ENCODE measurements around the gene LTB4R2.
"Not testable (repeated sequence)": the region's sequence is repeated elsewhere in the genome, so short reads cannot be mapped to it uniquely, and the experiment has no call there.

The LTB4R2 gene

DNA sequence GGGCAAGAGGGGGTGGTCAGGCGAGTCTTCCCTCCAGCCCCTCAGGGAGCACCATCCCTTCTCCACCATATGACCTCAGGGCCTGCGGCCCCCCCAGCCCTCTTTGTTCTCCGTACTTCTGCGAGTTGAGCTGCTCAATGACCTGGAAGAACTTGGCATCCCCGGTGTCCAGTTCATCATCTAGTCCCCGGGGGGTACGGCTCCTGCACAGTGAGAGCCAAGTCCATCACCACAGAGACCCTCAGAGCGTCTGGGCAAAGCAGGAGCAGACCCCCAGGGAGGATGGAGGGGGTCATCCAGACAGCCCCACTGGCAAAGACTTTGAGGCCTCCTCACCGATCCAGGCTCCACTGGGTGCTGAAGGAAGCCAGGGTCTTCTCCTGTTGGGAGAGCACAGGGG, 16.0 kb downstream of the LTB4R2 start:
- no peak overlapping the region for H3K4me3 ChIP-seq (ENCODE audit: low read depth, low read length)
- H3K27ac ChIP-seq (ENCODE audit: low read depth, low read length) = no peak overlapping the region
- H3K4me1 ChIP-seq (ENCODE audit: control insufficient read depth, insufficient read depth, low read length) = no peaks in the 10 kb centered on the region
- H3K27me3 ChIP-seq (ENCODE audit: control insufficient read depth, insufficient read depth, low read length) = peaks cover 21% of the 10 kb centered on the region
- H3K36me3 ChIP-seq (ENCODE audit: control insufficient read depth, insufficient read depth, low read length) = no peaks in the 10 kb centered on the region
- H3K9ac ChIP-seq (ENCODE audit: low read depth, low read length) = no peak overlapping the region
- H3K9me3 ChIP-seq (ENCODE audit: control insufficient read depth, insufficient read depth, low read length) = no peaks in the 10 kb centered on the region

DNA sequence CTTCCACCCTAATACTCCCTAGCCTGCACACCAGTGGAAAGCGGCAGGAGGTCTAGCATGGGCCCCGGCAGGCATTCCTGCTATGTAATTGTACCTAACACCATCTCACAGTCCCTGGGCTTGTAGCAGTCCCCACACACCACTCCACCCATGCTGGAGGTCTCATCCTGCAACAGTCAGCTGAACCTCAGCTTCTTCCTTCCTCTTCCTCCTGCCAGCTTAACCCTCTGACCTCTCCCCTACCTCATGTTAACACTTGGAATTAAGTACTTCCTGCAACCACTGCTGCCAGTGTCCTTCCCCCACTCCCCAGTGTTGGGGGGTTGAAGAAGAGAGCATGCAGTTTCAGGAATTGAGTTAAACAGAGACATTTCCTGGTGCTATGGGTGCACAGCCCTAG, 17.4 kb downstream of the LTB4R2 start:
- no peak overlapping the region for H3K27ac ChIP-seq (ENCODE audit: low read depth, low read length)
- H3K27me3 ChIP-seq (ENCODE audit: control insufficient read depth, insufficient read depth, low read length) = peaks cover 34% of the 10 kb centered on the region
- no peaks in the 10 kb centered on the region for H3K9me3 ChIP-seq (ENCODE audit: control insufficient read depth, insufficient read depth, low read length)
- 0 out of 2 replicates have a peak, but pooled peaks cover 5% of the 10 kb centered on the region for H3K4me1 ChIP-seq (ENCODE audit: control insufficient read depth, insufficient read depth, low read length)
- no peak overlapping the region for H3K4me3 ChIP-seq (ENCODE audit: low read depth, low read length)
- no peaks in the 10 kb centered on the region for H3K36me3 ChIP-seq (ENCODE audit: control insufficient read depth, insufficient read depth, low read length)
- H3K9ac ChIP-seq (ENCODE audit: low read depth, low read length) = no peak overlapping the region

DNA sequence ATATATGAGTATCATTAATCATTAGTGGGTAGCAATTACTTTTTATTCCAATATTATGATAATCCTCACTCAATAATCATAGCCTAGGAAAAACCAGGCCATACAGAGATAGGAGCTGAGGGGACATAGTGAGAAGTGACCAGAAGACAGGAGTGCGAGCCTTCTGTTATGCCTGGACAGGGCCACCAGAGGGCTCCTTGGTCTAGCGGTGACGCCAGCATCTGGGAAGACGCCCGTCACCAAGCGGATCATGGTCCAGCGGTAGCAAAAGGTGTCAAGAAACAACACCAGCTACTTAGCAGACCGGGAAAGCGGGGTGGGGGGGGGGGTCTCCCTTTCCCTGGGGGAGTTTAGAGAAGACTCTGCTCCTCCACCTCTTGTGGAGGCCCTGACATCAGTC, 18.0 kb downstream of the LTB4R2 start:
- H3K9me3 ChIP-seq (ENCODE audit: control insufficient read depth, insufficient read depth, low read length); H3K36me3 ChIP-seq (ENCODE audit: control insufficient read depth, insufficient read depth, low read length); H3K4me3 ChIP-seq (ENCODE audit: low read depth, low read length); H3K27ac ChIP-seq (ENCODE audit: low read depth, low read length); H3K4me1 ChIP-seq (ENCODE audit: control insufficient read depth, insufficient read depth, low read length); H3K9ac ChIP-seq (ENCODE audit: low read depth, low read length): not testable (repeated sequence)
- H3K27me3 ChIP-seq (ENCODE audit: control insufficient read depth, insufficient read depth, low read length) = peaks cover 40% of the 10 kb centered on the region

DNA sequence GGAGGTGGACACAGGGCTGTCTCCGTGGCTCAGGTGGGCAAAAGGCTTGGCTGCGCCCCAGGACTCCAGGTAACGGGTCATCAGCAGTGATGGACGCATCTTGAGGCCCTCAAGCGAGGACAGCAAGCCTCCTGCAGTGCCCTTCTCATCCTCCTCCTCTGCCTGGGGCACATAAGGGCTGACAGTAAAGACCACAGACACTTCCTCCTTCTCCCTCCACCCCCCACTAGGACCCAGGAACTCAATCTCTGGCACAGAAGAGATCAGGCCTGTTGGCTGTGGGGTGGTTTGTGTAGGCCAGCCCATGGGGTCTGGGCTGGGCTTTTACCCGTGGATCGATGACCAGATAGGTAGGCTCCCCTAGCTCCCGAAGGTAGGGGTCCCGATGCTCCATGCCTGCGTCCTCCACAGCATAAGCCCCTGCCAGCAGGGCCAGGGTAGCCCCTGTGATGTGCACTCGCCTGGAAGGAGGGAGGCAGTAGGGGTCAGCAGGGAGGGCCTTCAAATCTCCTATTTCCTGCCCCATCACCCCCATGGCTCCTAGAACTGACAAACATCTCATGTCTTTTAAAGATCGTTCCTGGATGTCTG, 19.2 kb downstream of the LTB4R2 start:
- H3K4me1 ChIP-seq (ENCODE audit: control insufficient read depth, insufficient read depth, low read length) = peaks cover 7% of the 10 kb centered on the region; the same call in 1 of the 2 replicates
- no peak overlapping the region for H3K9ac ChIP-seq (ENCODE audit: low read depth, low read length)
- H3K9me3 ChIP-seq (ENCODE audit: control insufficient read depth, insufficient read depth, low read length) = no peaks in the 10 kb centered on the region
- H3K27ac ChIP-seq (ENCODE audit: low read depth, low read length) = no peak overlapping the region
- peaks cover 53% of the 10 kb centered on the region for H3K27me3 ChIP-seq (ENCODE audit: control insufficient read depth, insufficient read depth, low read length)
- no peaks in the 10 kb centered on the region for H3K36me3 ChIP-seq (ENCODE audit: control insufficient read depth, insufficient read depth, low read length)
- no peak overlapping the region for H3K4me3 ChIP-seq (ENCODE audit: low read depth, low read length)

DNA sequence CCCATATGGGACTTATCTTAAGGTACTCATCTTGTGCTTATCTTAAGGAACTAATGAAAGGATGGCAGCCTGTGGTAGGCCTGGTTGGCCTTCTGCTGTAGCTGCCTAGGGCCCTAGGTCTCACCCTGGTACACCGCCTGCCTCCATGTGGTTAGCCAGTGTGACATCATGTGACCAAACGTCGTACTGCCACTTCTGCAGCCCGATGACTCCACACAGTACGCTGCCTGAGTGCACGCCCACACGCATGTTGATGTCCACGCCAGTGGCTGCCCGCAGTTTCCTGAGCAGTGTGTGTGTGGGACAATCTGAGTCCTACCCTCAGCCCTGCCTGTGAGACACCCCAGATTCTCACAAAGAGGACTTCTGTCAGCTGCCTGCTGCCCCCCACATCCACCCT, 19.8 kb downstream of the LTB4R2 start:
- H3K27me3 ChIP-seq (ENCODE audit: control insufficient read depth, insufficient read depth, low read length) = peaks cover 58% of the 10 kb centered on the region
- H3K4me1 ChIP-seq (ENCODE audit: control insufficient read depth, insufficient read depth, low read length) = peaks cover 7% of the 10 kb centered on the region; the same call in 1 of the 2 replicates

DNA sequence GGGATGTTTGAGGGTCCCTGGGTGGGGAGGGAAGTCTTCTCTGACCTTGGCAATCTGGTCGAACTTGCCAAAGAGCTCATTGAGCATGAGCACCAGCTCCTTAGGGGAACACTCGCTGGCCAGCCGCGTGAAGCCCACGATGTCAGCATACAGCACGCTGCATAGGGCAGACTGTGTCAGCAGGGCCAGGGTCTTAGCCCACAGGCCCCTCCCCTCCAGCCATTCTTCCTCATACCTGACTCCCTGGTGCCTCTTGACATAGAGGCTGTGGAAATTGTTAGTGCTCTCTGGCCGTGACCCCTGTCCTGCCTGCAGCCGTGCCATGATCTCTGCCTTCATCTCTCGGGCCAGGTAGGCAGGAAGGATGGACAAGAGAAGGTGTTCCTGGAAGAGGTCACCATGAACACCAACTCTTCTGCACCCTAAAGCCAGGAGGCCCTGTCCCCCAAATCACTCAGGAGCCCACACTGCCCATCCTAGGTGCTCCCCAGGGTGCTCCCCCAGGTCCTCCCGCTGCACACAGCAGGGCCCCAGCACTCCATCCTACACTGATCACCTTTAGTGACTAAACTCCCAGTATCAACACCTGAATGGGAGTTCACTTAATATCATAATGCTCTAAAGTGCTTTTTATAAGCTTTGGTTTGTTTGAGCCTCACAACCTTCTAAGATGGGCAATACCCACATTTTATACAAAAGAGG, 21.2 kb downstream of the LTB4R2 start:
- H3K4me1 ChIP-seq (ENCODE audit: control insufficient read depth, insufficient read depth, low read length) = peaks cover 10% of the 10 kb centered on the region; the same call in 1 of the 2 replicates
- H3K27me3 ChIP-seq (ENCODE audit: control insufficient read depth, insufficient read depth, low read length) = peaks cover 72% of the 10 kb centered on the region
- no peak overlapping the region for H3K9ac ChIP-seq (ENCODE audit: low read depth, low read length)
- no peak overlapping the region for H3K27ac ChIP-seq (ENCODE audit: low read depth, low read length)
- H3K9me3 ChIP-seq (ENCODE audit: control insufficient read depth, insufficient read depth, low read length) = no peaks in the 10 kb centered on the region
- no peak overlapping the region for H3K4me3 ChIP-seq (ENCODE audit: low read depth, low read length)
- no peaks in the 10 kb centered on the region for H3K36me3 ChIP-seq (ENCODE audit: control insufficient read depth, insufficient read depth, low read length)

More for the DNA sequence above, 19.8 kb downstream of the LTB4R2 start:
- Histone ChIP-seq H3K4me3 (ENCODE audit: low read depth, low read length) (no peak overlapping the region), H3K36me3 (ENCODE audit: control insufficient read depth, insufficient read depth, low read length) (no peaks in the 10 kb centered on the region), H3K27ac (ENCODE audit: low read depth, low read length) (no peak overlapping the region), H3K9ac (ENCODE audit: low read depth, low read length) (no peak overlapping the region), H3K9me3 (ENCODE audit: control insufficient read depth, insufficient read depth, low read length) (no peaks in the 10 kb centered on the region)

DNA sequence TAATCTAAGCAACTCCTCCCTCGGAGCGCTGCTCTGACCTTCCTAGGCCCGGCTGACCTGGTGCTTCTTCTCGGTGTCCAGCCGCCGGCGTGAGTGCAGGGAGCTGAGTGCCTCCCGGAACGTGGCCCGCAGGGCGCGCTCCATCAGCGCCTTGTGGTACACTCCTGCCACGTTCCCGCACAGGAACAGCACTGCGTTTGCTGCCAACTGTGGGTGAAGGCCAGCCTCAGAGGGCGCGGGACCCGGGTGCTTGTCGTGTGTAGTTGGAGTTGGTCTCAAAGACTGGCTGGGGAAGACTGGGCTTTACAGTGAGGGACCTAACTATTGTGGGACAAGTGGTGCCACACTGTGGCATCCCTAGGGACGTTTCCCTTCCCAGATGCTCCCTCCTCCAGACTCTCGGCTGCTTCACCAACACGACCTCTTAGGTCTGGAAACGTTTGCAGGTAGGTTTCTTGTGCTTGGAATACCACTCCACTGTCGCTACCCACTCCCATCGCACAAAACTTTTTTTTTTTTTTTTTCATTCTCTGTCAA, 21.9 kb downstream of the LTB4R2 start:
- Histone ChIP-seq H3K4me1 (ENCODE audit: control insufficient read depth, insufficient read depth, low read length) (peaks cover 10% of the 10 kb centered on the region; the same call in 1 of the 2 replicates), H3K9ac (ENCODE audit: low read depth, low read length) (no peak overlapping the region), H3K27me3 (ENCODE audit: control insufficient read depth, insufficient read depth, low read length) (peaks cover 79% of the 10 kb centered on the region), H3K36me3 (ENCODE audit: control insufficient read depth, insufficient read depth, low read length) (no peaks in the 10 kb centered on the region), H3K4me3 (ENCODE audit: low read depth, low read length) (peak overlapping the region; percentile 61), H3K9me3 (ENCODE audit: control insufficient read depth, insufficient read depth, low read length) (no peaks in the 10 kb centered on the region), H3K27ac (ENCODE audit: low read depth, low read length) (no peak overlapping the region)

DNA sequence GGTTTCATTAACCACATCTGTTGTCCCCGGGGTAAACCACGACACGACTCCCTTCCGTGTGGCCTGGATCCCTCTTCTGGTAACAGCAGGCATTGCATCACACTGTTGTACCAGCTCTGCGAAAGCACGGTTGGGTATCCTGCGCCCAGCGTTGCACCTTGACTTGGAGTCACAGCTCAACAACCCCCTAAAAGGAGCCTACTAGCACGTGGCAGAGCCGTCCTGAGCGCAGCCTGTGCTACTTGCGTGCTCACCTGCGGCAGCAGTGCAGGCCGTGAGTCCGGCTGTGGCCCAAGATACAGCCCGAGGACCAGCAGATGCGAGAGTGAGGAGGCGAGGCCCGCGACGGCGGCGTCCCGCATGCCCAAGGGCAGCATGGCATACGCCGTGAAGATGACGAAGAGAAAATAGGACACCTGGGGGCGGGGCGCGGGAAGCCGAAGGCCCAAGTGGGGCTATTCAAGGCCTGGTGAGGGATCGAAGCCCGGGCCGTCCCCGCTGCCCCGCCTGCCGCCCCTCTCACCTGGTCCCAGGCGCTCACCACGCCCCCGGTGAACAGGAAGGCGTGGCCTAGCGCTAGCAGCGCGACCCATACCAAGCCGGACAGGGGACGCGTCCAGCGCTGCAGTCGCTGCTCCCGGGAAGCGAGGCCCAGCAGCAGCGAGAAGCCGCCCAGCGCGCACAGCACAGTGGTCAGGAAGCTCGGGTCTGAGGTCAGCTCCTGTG, 22.5 kb downstream of the LTB4R2 start:
- Histone ChIP-seq H3K4me1 (ENCODE audit: control insufficient read depth, insufficient read depth, low read length) (peaks cover 10% of the 10 kb centered on the region; the same call in 1 of the 2 replicates), H3K9me3 (ENCODE audit: control insufficient read depth, insufficient read depth, low read length) (no peaks in the 10 kb centered on the region), H3K27ac (ENCODE audit: low read depth, low read length) (no peak overlapping the region), H3K4me3 (ENCODE audit: low read depth, low read length) (peak overlapping the region; percentile 61), H3K27me3 (ENCODE audit: control insufficient read depth, insufficient read depth, low read length) (peaks cover 85% of the 10 kb centered on the region), H3K36me3 (ENCODE audit: control insufficient read depth, insufficient read depth, low read length) (no peaks in the 10 kb centered on the region), H3K9ac (ENCODE audit: low read depth, low read length) (no peak overlapping the region)

DNA sequence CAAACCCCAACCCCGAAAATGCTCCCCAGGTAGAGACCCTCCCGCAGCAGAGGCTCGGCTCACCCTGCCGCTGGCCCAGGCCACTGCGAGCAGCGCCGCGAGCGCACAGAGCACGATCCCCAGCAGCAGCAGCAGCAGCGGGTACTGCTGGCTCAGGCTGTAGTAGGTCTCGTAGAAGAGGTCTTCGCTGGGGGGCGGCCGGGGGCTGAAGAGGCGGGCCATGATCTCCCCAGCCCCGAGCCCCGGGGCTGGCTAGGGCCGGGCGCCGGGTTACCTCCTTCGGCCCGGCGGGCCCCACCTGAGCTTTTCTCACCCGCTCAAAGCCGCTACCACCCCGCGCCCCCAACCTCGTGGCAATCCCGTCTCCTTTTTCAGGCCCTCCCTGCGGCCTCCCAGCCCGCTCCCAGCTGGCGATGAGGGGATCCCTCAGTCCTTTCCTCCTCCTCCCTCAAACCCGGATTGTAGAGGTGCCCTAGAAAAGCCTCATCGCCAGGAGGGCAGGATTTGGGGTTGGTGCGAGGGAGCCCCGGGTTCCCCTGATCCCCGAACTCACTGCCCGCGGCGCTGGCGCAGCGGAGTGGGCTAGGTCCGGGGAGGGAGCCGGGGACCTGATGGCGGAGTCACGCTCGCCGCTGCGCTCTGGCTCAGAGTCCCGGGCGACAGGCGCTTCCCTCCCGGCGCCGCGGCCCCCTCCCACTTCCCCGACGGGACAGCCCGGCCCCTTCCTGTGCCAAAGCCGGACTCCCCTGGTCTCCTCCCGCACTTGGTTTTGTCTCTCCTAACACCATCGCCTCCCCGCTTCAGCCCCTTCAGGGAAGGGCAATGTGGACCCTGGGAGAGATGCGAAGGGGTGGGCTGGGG, 24.7 kb downstream of the LTB4R2 start, which contains the start of gene ADCY4:
ADCY4 (minus strand) TSS at position 641 of the 861 bp plus-strand sequence; CDS start at position 222, 419 bp downstream.
- Histone ChIP-seq H3K4me1 (ENCODE audit: control insufficient read depth, insufficient read depth, low read length) (peaks cover 14% of the 10 kb centered on the region; the same call in 1 of the 2 replicates), H3K4me3 (ENCODE audit: low read depth, low read length) (peak within 1 kb of the TSS; percentile 74), H3K27me3 (ENCODE audit: control insufficient read depth, insufficient read depth, low read length) (peaks cover 100% of the 10 kb centered on the region), H3K27ac (ENCODE audit: low read depth, low read length) (no peak within 1 kb of the TSS), H3K36me3 (ENCODE audit: control insufficient read depth, insufficient read depth, low read length) (no peaks in the 10 kb centered on the region), H3K9me3 (ENCODE audit: control insufficient read depth, insufficient read depth, low read length) (no peaks in the 10 kb centered on the region), H3K9ac (ENCODE audit: low read depth, low read length) (no peak within 1 kb of the TSS)

DNA sequence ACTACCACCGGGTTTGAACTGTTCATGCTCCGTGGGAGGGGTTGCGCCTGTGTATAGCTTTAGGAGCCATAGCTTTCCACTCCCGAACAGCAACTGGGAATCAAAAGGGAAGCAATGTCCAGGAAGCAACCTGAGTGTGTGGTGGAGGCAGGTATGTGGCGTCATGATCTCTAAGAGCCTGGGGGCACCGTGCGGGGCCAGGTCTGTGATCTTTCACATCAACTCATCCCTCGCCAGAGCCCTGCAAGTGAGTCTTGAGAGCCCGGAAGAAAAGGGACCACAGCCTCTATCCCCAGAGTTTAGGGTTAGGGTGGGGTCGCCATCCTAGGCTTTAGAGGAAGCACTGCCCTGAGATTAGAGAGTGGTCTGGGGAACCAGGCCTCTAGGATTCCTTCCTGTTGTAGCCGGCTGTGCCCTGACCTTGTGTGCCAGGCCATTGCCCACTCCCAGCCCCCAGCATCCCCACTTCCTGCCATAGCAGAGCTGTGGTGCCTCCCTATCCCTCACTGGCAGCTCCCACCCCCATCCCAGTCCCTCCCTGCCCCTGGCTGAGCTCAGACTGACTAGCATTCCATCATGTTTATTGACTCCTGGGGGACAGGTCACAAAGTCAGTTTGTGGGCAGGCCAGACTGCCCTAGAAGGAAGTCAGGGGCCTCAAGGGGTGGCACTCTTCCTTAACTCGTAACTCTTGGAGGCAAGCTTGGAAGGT, 25.7 kb downstream of the LTB4R2 start:
- peaks cover 100% of the 10 kb centered on the region for H3K27me3 ChIP-seq (ENCODE audit: control insufficient read depth, insufficient read depth, low read length)

More for the DNA sequence above, 25.7 kb downstream of the LTB4R2 start:
- peaks cover 14% of the 10 kb centered on the region; the same call in 1 of the 2 replicates for H3K4me1 ChIP-seq (ENCODE audit: control insufficient read depth, insufficient read depth, low read length)
- no peaks in the 10 kb centered on the region for H3K9me3 ChIP-seq (ENCODE audit: control insufficient read depth, insufficient read depth, low read length)
- no peak overlapping the region for H3K27ac ChIP-seq (ENCODE audit: low read depth, low read length)
- H3K36me3 ChIP-seq (ENCODE audit: control insufficient read depth, insufficient read depth, low read length) = no peaks in the 10 kb centered on the region
- H3K4me3 ChIP-seq (ENCODE audit: low read depth, low read length) = peak overlapping the region; percentile 74
- H3K9ac ChIP-seq (ENCODE audit: low read depth, low read length) = no peak overlapping the region

Data from HUES48 (cell line).